GM18505 (cell line): ENCODE data around the gene AHNAK.
"Not testable (repeated sequence)": the region's sequence is repeated elsewhere in the genome, so short reads cannot be mapped to it uniquely, and the experiment has no call there.

Experiments
- ATAC-seq: cut with Tn5 transposase; IDR thresholded peaks from one replicate; pipeline ENCODE4 v1.9.1; 2021; ENCODE audit not compliant: unreplicated experiment
- POLR2A ChIP-seq: IDR thresholded peaks from 4 replicates; pipeline ENCODE4 v1.6.1; 2011; ENCODE audit warnings: borderline replicate concordance; ENCODE audit not compliant: insufficient read depth, insufficient read length; ENCODE audit errors: extremely low read depth

The AHNAK gene

GRCh38 chr11:62399172-62399877, 147.3 kb downstream of the AHNAK start:
- TF ChIP-seq POLR2A = no peak

DNA sequence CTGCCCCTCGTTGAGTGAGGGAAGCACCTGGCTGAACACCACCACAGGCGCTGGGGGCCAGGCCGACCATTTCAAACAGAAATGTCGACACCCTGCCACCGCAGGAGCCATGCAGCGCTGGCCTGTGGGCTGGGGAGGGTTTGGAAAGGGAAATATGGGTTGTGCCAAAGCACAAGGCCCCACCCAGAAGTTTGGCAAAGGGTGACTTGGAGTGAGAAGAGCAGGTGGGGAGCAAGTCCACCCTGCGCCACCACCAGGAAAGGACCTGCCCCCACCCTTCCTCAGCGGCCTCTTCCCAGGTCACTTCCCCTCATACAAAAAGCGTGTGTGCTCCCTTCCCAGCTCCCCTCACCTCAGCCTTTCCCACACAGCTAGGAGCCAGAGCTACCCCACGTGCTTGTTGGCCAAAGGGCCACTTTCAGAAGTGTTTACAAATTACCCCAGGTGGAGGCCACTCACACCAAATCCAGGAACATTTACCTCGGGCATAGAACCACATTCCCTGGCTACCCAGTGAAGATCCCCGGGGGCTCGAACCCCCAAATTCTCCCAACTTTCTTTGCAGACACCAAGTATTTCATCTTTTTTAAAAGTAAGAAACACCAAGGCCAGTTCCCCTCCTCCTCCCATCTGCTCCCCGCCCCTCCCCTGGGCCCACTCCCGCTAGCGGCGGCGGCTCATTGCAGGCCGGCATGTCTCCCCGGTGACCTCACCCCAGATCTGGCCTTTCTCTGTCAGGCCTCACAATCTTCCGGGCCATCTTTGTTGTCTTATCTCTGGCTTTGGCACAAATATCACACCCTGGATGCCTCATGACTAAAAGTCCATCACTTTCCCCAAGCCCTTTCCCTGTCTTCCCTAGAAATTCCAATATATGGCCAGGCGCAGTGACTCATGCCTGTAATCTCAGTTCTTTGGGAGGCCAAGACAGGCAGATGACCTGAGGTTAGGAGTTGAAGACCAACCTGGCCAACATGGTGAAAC, 148.3 kb downstream of the AHNAK start:
- no peak for ATAC-seq
- no peak for TF ChIP-seq POLR2A

More at GRCh38 chr11:62399172-62399877, 147.3 kb downstream of the AHNAK start:
- ATAC-seq = no peak

DNA sequence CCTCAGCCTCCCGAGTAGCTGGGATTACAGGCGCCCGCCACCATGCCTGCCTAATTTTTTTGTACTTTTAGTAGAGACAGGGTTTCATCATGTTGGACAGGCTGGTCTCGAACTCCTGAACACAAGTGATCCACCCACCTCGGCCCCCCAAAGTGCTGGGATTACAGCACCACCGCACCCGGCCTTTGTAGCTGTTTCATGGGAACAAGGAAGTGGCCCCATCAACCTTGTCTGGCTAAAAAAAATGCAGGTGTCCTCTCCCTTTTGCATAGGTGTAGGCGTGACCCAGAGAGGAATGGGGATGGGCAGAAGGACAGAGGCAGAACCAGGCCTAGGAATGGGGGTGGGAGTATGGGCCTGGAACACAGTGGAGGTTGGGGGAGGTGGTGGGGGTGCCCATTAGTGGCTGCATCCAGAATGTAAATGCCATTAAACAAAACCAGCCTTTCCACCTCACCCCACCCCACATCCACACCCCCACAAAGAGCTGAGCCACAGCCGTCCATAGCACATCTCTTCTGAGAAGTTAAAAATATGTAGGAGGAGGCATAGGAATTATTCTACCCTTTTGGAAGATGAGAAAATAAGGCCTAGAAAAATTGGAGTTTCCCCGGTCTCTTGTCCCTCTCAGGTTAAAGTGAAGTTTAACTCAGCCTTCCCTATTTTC, 150.6 kb downstream of the AHNAK start:
- TF ChIP-seq POLR2A = no peak
- no peak for ATAC-seq

DNA sequence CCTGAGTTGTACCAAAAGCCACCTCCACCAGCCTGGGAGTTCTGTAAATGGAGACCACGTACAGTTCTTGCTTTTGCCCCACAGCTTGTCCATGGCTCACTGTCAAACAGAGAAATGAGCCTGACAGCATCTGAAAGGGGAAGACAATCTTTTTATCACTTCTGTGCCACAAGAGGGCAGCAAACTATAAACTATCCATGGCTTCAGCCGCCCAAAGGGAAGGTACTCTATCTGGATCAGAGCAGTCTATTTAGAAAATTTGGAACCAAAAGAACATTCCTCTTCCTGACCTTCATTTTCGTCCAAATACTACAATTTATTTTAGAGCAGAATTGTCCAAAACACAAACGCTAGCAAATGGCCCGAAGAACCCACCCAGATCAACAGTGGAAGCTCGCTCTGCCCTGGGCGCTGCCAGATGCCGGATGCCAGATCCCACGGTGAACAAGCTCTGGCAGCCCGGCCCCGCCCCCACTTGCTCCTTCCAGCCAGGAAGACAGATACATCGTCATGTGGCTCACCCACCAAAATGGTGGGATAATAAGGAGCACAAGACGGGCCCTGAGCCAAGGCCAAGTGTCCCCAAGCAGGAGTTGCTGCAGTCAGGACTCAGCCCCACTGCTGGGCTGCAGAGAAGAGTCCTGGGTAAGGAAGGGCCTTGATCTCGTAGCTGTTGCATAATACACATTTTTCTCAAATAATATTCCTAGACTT, 151.6 kb downstream of the AHNAK start:
- no peak for ATAC-seq
- no peak for TF ChIP-seq POLR2A

- TF ChIP-seq POLR2A = no peak
- no peak for ATAC-seq
These were observed 152.9 kb downstream of the AHNAK start for GRCh38 chr11:62393735-62394134.

DNA sequence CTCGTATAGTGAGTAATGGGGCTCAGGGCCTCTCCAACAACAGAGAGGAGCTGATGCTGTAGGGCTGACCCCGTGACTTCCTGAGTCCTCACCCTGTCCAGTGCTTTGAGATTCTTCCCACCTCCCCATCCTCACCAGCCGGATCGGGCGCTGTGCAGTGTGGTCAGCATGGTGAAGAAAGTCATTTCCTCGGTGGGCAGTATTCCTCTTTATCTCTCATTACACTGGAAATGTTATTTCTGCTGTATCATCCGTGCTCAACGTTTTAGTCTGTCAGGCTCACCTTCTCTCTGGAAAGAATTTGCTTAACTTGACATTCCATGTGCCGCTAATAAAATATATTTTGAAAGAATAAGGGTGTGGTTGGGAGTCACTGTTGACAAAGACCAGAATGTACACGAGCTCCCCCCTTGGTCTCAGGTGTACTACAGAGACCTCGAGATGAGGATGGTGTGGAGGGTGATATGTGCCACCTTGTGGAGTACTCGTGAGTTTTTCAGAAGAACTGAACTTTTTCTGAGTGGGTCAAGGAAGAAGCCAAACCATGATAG, 153.5 kb downstream of the AHNAK start:
- ATAC-seq = no peak
- no peak for TF ChIP-seq POLR2A

DNA sequence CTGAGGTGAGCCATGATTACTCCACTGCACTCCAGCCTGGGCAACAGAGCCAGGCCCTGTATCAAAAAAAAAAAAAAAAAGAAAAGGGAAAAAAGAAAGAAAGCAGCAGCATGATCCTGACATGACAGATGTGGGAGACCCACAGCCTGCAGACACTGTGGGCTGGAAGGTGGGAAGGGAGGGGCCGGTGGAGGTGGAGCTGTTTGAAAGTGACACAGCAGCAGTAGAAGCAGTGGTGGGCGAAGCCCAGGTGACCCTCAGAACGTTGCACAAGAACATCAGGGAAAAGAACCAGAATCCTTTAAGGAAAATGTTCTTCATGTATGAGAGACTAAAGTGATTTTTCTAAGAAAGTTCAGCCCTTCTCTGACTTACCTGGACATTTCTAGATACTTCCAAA, 154.1 kb downstream of the AHNAK start:
- no peak for TF ChIP-seq POLR2A
- no peak for ATAC-seq

- no peak for ATAC-seq
- no peak for TF ChIP-seq POLR2A
These were observed 154.8 kb downstream of the AHNAK start for GRCh38 chr11:62391642-62392425.

- no peak for ATAC-seq
These were observed 155.9 kb downstream of the AHNAK start for GRCh38 chr11:62390722-62391121.

GRCh38 chr11:62390237-62390636, 156.4 kb downstream of the AHNAK start:
- TF ChIP-seq POLR2A = no peak

More at GRCh38 chr11:62390722-62391121, 155.9 kb downstream of the AHNAK start:
- TF ChIP-seq POLR2A = no peak

GRCh38 chr11:62388999-62389398, 157.6 kb downstream of the AHNAK start:
- TF ChIP-seq POLR2A = no peak
- no peak for ATAC-seq

More at GRCh38 chr11:62390237-62390636, 156.4 kb downstream of the AHNAK start:
- no peak for ATAC-seq

DNA sequence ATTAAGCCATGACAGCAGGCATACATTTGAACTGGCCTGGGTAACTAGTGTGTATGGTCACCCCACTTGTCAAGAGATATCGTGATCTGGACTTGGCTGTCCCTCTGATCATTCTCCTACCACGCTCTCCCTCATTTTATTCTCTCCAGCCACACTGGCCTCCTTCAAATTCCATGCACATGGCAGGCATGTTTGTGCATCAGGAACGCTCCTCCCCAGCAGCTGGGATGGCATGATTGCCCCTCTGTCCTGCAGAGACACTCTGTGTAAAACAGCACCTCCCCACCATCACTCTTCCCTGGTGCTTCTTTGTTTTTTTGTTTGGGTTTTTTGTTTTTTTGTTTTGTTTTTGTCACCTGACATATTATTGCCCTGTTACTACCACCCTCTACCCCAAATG, 159.2 kb downstream of the AHNAK start:
- no peak for ATAC-seq
- TF ChIP-seq POLR2A = no peak

- not testable (repeated sequence) for ATAC-seq
These were observed 160.5 kb downstream of the AHNAK start for GRCh38 chr11:62386083-62386482.
